Endodermal cell (in vitro differentiated cells): ENCODE results near the gene SOHLH1. TPM values are rescaled to one million over a fixed set of nuclear protein-coding genes. Genes with fewer than 3 reads are reported as not detected.
A peak's percentile ranks its signal among the peaks of the same experiment; 100 is the strongest.

Source experiments
- DNase-seq: peaks from one replicate; pipeline ENCODE4 v3.0.0-alpha.2; 2017
- H3K27ac ChIP-seq: 2 replicates; pipeline ENCODE4 v1.5.1; 2013; ENCODE audit warnings: mild to moderate bottlenecking, low read depth, low read length, moderate library complexity
- H3K27me3 ChIP-seq: 2 replicates; pipeline ENCODE4 v1.6.1; 2013; ENCODE audit warnings: mild to moderate bottlenecking, low read length, moderate library complexity; ENCODE audit not compliant: insufficient read depth, control insufficient read depth, poor library complexity, severe bottlenecking
- H3K36me3 ChIP-seq: 2 replicates; pipeline ENCODE4 v1.7.0; 2013; ENCODE audit warnings: mild to moderate bottlenecking, low read length, moderate library complexity; ENCODE audit not compliant: control insufficient read depth, insufficient read depth
- H3K4me1 ChIP-seq: one replicate; pipeline ENCODE4 v1.7.0; 2013; ENCODE audit warnings: low read length; ENCODE audit not compliant: control insufficient read depth, insufficient read depth
- H3K4me3 ChIP-seq: 2 replicates; pipeline ENCODE4 v1.5.1; 2013; ENCODE audit warnings: mild to moderate bottlenecking, low read length, moderate library complexity
- H3K9ac ChIP-seq: 2 replicates; pipeline ENCODE4 v1.6.1; 2013; ENCODE audit warnings: mild to moderate bottlenecking, low read length, moderate library complexity; ENCODE audit not compliant: poor library complexity, severe bottlenecking; ENCODE audit errors: extremely low read depth
- H3K9me3 ChIP-seq: 2 replicates; pipeline ENCODE4 v1.6.1; 2013; ENCODE audit warnings: mild to moderate bottlenecking, low read length, moderate library complexity; ENCODE audit not compliant: control insufficient read depth
- H3K27ac Mint-ChIP-seq: 2 replicates; pipeline ENCODE4 v1.8.0; 2020; ENCODE audit warnings: mixed read lengths
- H3K27me3 Mint-ChIP-seq: 2 replicates; pipeline ENCODE4 v1.8.0; 2021; ENCODE audit warnings: mild to moderate bottlenecking, mixed read lengths; ENCODE audit not compliant: insufficient read depth
- H3K36me3 Mint-ChIP-seq: 2 replicates; pipeline ENCODE4 v1.8.0; 2020; ENCODE audit warnings: low read depth, mixed read lengths
- H3K4me1 Mint-ChIP-seq: 2 replicates; pipeline ENCODE4 v1.8.0; 2020; ENCODE audit warnings: mixed read lengths
- H3K4me3 Mint-ChIP-seq: 2 replicates; pipeline ENCODE4 v1.8.0; 2020; ENCODE audit warnings: mild to moderate bottlenecking, moderate library complexity, mixed read lengths
- H3K9me3 Mint-ChIP-seq: 2 replicates; pipeline ENCODE4 v1.8.0; 2020; ENCODE audit warnings: mild to moderate bottlenecking, mixed read lengths
- CTCF ChIP-seq: fragments of 200-600 bp; sonication (generic); conservative IDR thresholded peaks from 2 replicates; pipeline ENCODE4 v1.5.0; 2021; ENCODE audit warnings: antibody characterized with exemption, mild to moderate bottlenecking
- WGBS, 2 experiments: methylation state at CpG; one replicate each; pipeline versions ENCODE4 v1.1.5 to v1.1.7; 2013; ENCODE audit warnings: missing lambda C conversion rate in 2 of 2, mixed read lengths in 1 of 2; ENCODE audit not compliant: insufficient coverage in 1 of 2, insufficient read length in 1 of 2; 5-methylcytosine and 5-hydroxymethylcytosine counted together
- total RNA-seq, 2 donors: library from RNA; stranded (reverse); fragmentation: NEBNext Ultra II Directional in 1 of 2; extraction: Animal tissue kit (Norgen Biotek cat#: 25700) in 1 of 2; gene quantifications; 2 replicates in 1 of 2; 3 replicates in 1 of 2; pipeline ENCODE4 v1.2.1, GENCODE V29; 2021

SOHLH1 gene
- total RNA-seq, 2 donors from 2014 or later: not detected

- no peak overlapping the region for H3K27ac ChIP-seq
- DNase-seq: peak; percentile 68
- H3K9ac ChIP-seq: no peak overlapping the region
- H3K27me3 Mint-ChIP-seq: no peaks in the 10 kb centered on the region
- H3K9me3 ChIP-seq: peaks cover 90% of the 10 kb centered on the region
- TF ChIP-seq CTCF: no peak
- H3K27ac Mint-ChIP-seq: no peak overlapping the region
- H3K4me3 Mint-ChIP-seq: no peak overlapping the region
- no peaks in the 10 kb centered on the region for H3K27me3 ChIP-seq
- H3K36me3 Mint-ChIP-seq: peaks cover 4% of the 10 kb centered on the region
- H3K4me1 ChIP-seq: no peaks in the 10 kb centered on the region
- no peaks in the 10 kb centered on the region for H3K36me3 ChIP-seq
- WGBS, 2 experiments: 84 to 85% methylated on average over 9 to 10 of the region's 10 CpGs
- H3K9me3 Mint-ChIP-seq: peaks cover 90% of the 10 kb centered on the region
- no peaks in the 10 kb centered on the region for H3K4me1 Mint-ChIP-seq
- peak overlapping the region; percentile 53 for H3K4me3 ChIP-seq
Observed at GRCh38 chr9:135648494-135649410, 50.5 kb downstream of the SOHLH1 start.

- H3K27ac ChIP-seq: no peak overlapping the region
- H3K4me1 Mint-ChIP-seq: no peaks in the 10 kb centered on the region
- H3K9me3 Mint-ChIP-seq: peaks cover 91% of the 10 kb centered on the region
- no peaks in the 10 kb centered on the region for H3K4me1 ChIP-seq
- peaks cover 85% of the 10 kb centered on the region for H3K9me3 ChIP-seq
- no peak for TF ChIP-seq CTCF
- H3K9ac ChIP-seq: no peak overlapping the region
- no peaks in the 10 kb centered on the region for H3K27me3 ChIP-seq
- peaks cover 4% of the 10 kb centered on the region for H3K36me3 Mint-ChIP-seq
- H3K4me3 Mint-ChIP-seq: no peak overlapping the region
- no peak for DNase-seq
- no peak overlapping the region for H3K27ac Mint-ChIP-seq
- 84 to 91% methylated on average over 4 of the region's 4 CpGs for WGBS, 2 experiments
- peak overlapping the region; percentile 53 for H3K4me3 ChIP-seq
- no peaks in the 10 kb centered on the region for H3K36me3 ChIP-seq
- H3K27me3 Mint-ChIP-seq: no peaks in the 10 kb centered on the region
Observed at GRCh38 chr9:135647884-135648283, 51.4 kb downstream of the SOHLH1 start.

- Histone ChIP-seq H3K4me3 (no peak overlapping the region), H3K9ac (no peak overlapping the region), H3K27me3 (no peaks in the 10 kb centered on the region), H3K27ac (no peak overlapping the region), H3K4me1 (no peaks in the 10 kb centered on the region), H3K36me3 (no peaks in the 10 kb centered on the region), H3K9me3 (peaks cover 63% of the 10 kb centered on the region)
- no peaks in the 10 kb centered on the region for H3K4me1 Mint-ChIP-seq
- no peak overlapping the region for H3K4me3 Mint-ChIP-seq
- H3K36me3 Mint-ChIP-seq: no peaks in the 10 kb centered on the region
- no peak overlapping the region for H3K27ac Mint-ChIP-seq
- peaks cover 85% of the 10 kb centered on the region for H3K9me3 Mint-ChIP-seq
- DNase-seq: no peak
- no peak for TF ChIP-seq CTCF
- WGBS, 2 experiments: 74 to 89% methylated on average over 4 to 5 of the region's 5 CpGs
- H3K27me3 Mint-ChIP-seq: no peaks in the 10 kb centered on the region
Observed at GRCh38 chr9:135644631-135645218, 54.6 kb downstream of the SOHLH1 start.

Other genes starting within 250 kb of the SOHLH1 start
- 10 to 100 TPM; 43.2 to 54.5 TPM for gene PPP1R26, start 219.7 kb downstream of the SOHLH1 start, total RNA-seq
- gene MRPS2, start 198.8 kb downstream of the SOHLH1 start, total RNA-seq: 10 to 100 TPM; 50.2 to 53.1 TPM
- not detected for gene LCN1, start 178.0 kb downstream of the SOHLH1 start, total RNA-seq
- not detected for gene OBP2A, start 153.4 kb downstream of the SOHLH1 start, total RNA-seq
- gene PAEP, start 137.7 kb downstream of the SOHLH1 start, total RNA-seq: not detected
- under 1 TPM in 1 of 2 donors, not detected in 1; 0.60 TPM for gene GLT6D1, start 59.9 kb downstream of the SOHLH1 start, total RNA-seq
- gene LCN9, start 36.2 kb downstream of the SOHLH1 start, total RNA-seq: 10 to 100 TPM in 1 of 2 donors, under 1 TPM in 1; 0.46 to 10.7 TPM
- gene KCNT1, start 2.7 kb upstream of the SOHLH1 start, total RNA-seq: under 1 TPM in 1 of 2 donors, not detected in 1; 0.15 TPM
- gene CAMSAP1, start 208.1 kb upstream of the SOHLH1 start, total RNA-seq: 10 to 100 TPM; 40.1 to 43.1 TPM